PC-9 (cell line): ENCODE measurements around the gene GRID2. TPM values are rescaled to one million over a fixed set of nuclear protein-coding genes. Genes with fewer than 3 reads are reported as not detected.

Source experiments
- BruUV-seq: library from RNA; stranded (reverse); fragments of 400-500 nt; replicated peaks from 2 replicates; lab custom pipeline; 2021; lab: Mats Ljungman, UMichigan
- CTCF ChIA-PET: fragments of 300-600 bp; sonication (Branson Sonifier 250); formaldehyde crosslinking; loops from one replicate; lab custom pipeline; 2022; ENCODE audit warnings: antibody characterized with exemption; lab: Charles Lee
- POLR2A ChIA-PET: fragments of 300-600 bp; sonication (Branson Sonifier 250); formaldehyde crosslinking; loops from one replicate; lab custom pipeline; 2022; ENCODE audit warnings: antibody characterized with exemption; ENCODE audit not compliant: unreplicated experiment; lab: Charles Lee
- DNase-seq, 2 experiments: peaks; one replicate each; pipeline versions ENCODE4 v3.0.0 to v3.0.0-alpha.2; 2015 to 2022; ENCODE audit warnings: mixed read lengths in 1 of 2
- H2AFZ ChIP-seq: fragments of 200-600 bp; sonication (generic); 2 replicates; pipeline ENCODE4 v1.8.1; 2017; ENCODE audit warnings: antibody characterized with exemption
- H3F3A ChIP-seq: fragments of 200-600 bp; sonication (generic); 2 replicates; pipeline ENCODE4 v1.8.1; 2017; ENCODE audit warnings: antibody characterized with exemption, mild to moderate bottlenecking, low read depth; ENCODE audit not compliant: insufficient read depth
- H3K27ac ChIP-seq: fragments of 200-600 bp; sonication (generic); 2 replicates; pipeline ENCODE4 v1.6.1; 2016; ENCODE audit warnings: mixed run types
- H3K27me3 ChIP-seq: fragments of 200-600 bp; sonication (generic); 2 replicates; pipeline ENCODE4 v1.6.1; 2016; ENCODE audit warnings: low read depth, mixed run types; ENCODE audit not compliant: insufficient read depth
- H3K36me3 ChIP-seq: fragments of 200-600 bp; sonication (generic); 2 replicates; pipeline ENCODE4 v1.6.1; 2016; ENCODE audit warnings: low read depth, mixed run types
- H3K4me1 ChIP-seq: fragments of 200-600 bp; sonication (generic); replicated peaks from 2 replicates; pipeline ENCODE4 v1.6.1; 2016; ENCODE audit warnings: mixed run types; ENCODE audit not compliant: insufficient read depth
- H3K4me2 ChIP-seq: fragments of 200-600 bp; sonication (generic); 2 replicates; pipeline ENCODE4 v1.6.1; 2017; ENCODE audit warnings: mixed run types
- H3K4me3 ChIP-seq: fragments of 200-600 bp; sonication (generic); 2 replicates; pipeline ENCODE4 v1.6.1; 2016; ENCODE audit warnings: mixed run types
- H3K79me2 ChIP-seq: fragments of 200-600 bp; sonication (generic); 2 replicates; pipeline ENCODE4 v1.6.1; 2017; ENCODE audit warnings: low read depth, mixed run types
- H3K9me2 ChIP-seq: fragments of 200-600 bp; sonication (generic); 2 replicates; pipeline ENCODE4 v1.8.1; 2017; ENCODE audit warnings: mild to moderate bottlenecking; ENCODE audit not compliant: insufficient read depth
- H3K9me3 ChIP-seq: fragments of 200-600 bp; sonication (generic); 2 replicates; pipeline ENCODE4 v1.8.1; 2016; ENCODE audit warnings: low read depth; ENCODE audit not compliant: insufficient read depth
- H4K20me1 ChIP-seq: fragments of 200-600 bp; sonication (generic); 2 replicates; pipeline ENCODE4 v1.8.1; 2017; ENCODE audit not compliant: insufficient read depth
- EZH2 ChIP-seq: fragments of 200-600 bp; sonication (generic); IDR thresholded peaks from 2 replicates; pipeline ENCODE4 v1.8.0; 2017; ENCODE audit warnings: antibody characterized with exemption, low read depth
- intact Hi-C: fragments of 100-400 bp; cut with micrococcal nuclease; formaldehyde crosslinking; loops from one replicate; pipeline ENCODE4 v1.10.0; 2022; ENCODE audit not compliant: unreplicated experiment
- total RNA-seq: library from RNA; stranded (reverse); gene quantifications from 2 replicates; pipeline ENCODE4 v1.2.3, GENCODE V29; 2021
- TF ChIP-seq, protein P1 (sequence below): fragments of 200-600 bp; sonication (generic); conservative IDR thresholded peaks from 2 replicates; pipeline ENCODE4 v1.6.1; 2017; ENCODE audit warnings: mixed run types, antibody characterized with exemption, mild to moderate bottlenecking, moderate library complexity

Gene GRID2
- total RNA-seq, 1 experiment from 2014 or later = not detected

DNA sequence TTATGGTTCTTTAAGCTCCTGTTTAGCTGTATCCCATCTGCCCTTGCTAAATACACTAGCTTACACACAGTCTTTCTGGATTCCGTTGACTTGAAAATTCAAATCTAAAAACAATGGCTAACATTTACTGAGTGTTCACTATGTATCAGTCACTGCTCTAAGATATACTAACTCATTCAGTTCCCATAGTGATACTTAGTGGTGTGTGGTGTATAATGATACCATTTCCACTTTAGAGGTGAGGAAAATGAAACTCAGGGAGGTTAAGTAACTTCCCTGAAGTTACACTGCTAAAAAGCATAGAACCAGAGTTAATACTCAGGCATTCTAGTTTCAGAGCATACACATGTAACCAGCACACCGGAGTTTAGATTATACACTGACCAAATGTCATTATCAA lies 762.0 kb downstream of the GRID2 start:
- Histone ChIP-seq H3K4me2 (no peak overlapping the region), H4K20me1 (no peaks in the 10 kb centered on the region), H2AFZ (no peak overlapping the region), H3K79me2 (no peaks in the 10 kb centered on the region), H3K27me3 (no peaks in the 10 kb centered on the region), H3K36me3 (no peaks in the 10 kb centered on the region), H3K27ac (no peak overlapping the region), H3F3A (no peaks in the 10 kb centered on the region), H3K9me3 (no peaks in the 10 kb centered on the region), H3K4me1 (no peaks in the 10 kb centered on the region), H3K9me2 (no peaks in the 10 kb centered on the region), H3K4me3 (no peak overlapping the region)
- no peak for DNase-seq
- POLR2A ChIA-PET = interaction anchor here (0.6 kb wide), 1 partner anchor 69 kb away, joined by 7 read pairs; no protein-coding TSS in a partner anchor
- intact Hi-C loops = no loop called here
- CTCF ChIA-PET = no interaction called here
- TF ChIP-seq, protein P1, sequence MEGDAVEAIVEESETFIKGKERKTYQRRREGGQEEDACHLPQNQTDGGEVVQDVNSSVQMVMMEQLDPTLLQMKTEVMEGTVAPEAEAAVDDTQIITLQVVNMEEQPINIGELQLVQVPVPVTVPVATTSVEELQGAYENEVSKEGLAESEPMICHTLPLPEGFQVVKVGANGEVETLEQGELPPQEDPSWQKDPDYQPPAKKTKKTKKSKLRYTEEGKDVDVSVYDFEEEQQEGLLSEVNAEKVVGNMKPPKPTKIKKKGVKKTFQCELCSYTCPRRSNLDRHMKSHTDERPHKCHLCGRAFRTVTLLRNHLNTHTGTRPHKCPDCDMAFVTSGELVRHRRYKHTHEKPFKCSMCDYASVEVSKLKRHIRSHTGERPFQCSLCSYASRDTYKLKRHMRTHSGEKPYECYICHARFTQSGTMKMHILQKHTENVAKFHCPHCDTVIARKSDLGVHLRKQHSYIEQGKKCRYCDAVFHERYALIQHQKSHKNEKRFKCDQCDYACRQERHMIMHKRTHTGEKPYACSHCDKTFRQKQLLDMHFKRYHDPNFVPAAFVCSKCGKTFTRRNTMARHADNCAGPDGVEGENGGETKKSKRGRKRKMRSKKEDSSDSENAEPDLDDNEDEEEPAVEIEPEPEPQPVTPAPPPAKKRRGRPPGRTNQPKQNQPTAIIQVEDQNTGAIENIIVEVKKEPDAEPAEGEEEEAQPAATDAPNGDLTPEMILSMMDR = no peak
- no TSS peak for BruUV-seq

DNA sequence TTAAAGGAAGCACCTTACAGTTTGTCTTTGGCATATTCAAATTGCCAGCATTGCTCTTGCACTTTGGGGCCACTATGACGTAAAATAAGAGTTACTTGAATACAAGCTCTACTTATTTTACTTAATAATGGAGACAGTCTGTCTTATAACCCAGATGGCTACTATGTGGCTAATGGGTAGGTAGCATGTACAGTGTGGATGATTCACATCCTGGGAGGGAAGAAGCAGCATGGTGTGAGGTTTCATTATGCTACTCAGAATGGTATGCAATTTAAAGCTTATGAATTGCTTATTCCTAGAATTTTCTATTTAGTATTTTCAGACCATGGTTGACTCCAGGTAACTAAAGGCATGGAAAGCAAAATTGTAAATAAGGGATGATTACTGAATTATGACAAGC lies 763.0 kb downstream of the GRID2 start:
- H3K27ac ChIP-seq = no peak overlapping the region
- no peak for DNase-seq
- no peak overlapping the region for H2AFZ ChIP-seq
- no peaks in the 10 kb centered on the region for H3K9me3 ChIP-seq
- H3F3A ChIP-seq = no peaks in the 10 kb centered on the region
- H3K4me3 ChIP-seq = no peak overlapping the region
- H3K27me3 ChIP-seq = no peaks in the 10 kb centered on the region
- TF ChIP-seq EZH2 = no peak
- TF ChIP-seq, protein P1 = no peak
- H3K79me2 ChIP-seq = no peaks in the 10 kb centered on the region
- intact Hi-C loops = no loop called here
- no peaks in the 10 kb centered on the region for H3K36me3 ChIP-seq
- BruUV-seq = no TSS peak
- CTCF ChIA-PET = no interaction called here
- POLR2A ChIA-PET = no interaction called here
- no peaks in the 10 kb centered on the region for H4K20me1 ChIP-seq
- H3K9me2 ChIP-seq = no peaks in the 10 kb centered on the region
- H3K4me2 ChIP-seq = no peak overlapping the region
- H3K4me1 ChIP-seq = no peaks in the 10 kb centered on the region

DNA sequence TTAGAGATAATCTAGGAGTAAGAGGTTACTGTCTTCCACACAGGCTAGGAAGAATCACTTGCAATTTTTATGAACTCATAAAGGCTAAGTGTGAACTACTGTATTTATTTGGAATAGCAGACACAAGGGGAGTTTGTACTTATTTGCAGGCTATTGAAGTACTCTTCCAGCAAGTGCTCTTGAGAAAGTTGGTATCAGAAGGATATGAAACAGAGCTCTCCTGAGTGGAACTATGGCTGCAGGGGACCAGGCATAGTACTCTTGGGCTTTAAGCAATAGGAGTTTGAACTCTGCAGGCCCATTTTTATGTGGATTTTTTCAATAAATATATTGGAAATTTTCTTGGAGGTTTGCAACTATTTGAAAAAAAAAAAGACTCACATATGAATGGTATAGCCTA lies 768.5 kb downstream of the GRID2 start:
- no peak for DNase-seq
- Histone ChIP-seq H3F3A (no peaks in the 10 kb centered on the region), H3K9me2 (no peaks in the 10 kb centered on the region), H3K27ac (no peak overlapping the region), H3K4me2 (no peak overlapping the region), H3K4me1 (no peaks in the 10 kb centered on the region), H2AFZ (no peak overlapping the region), H3K4me3 (no peak overlapping the region), H3K36me3 (no peaks in the 10 kb centered on the region), H4K20me1 (no peaks in the 10 kb centered on the region), H3K9me3 (no peaks in the 10 kb centered on the region), H3K79me2 (no peaks in the 10 kb centered on the region), H3K27me3 (no peaks in the 10 kb centered on the region)
- POLR2A ChIA-PET = no interaction called here
- intact Hi-C loops = no loop called here
- CTCF ChIA-PET = no interaction called here
- no TSS peak for BruUV-seq
- TF ChIP-seq, protein P1 = no peak
- no peak for TF ChIP-seq EZH2
